Measurements from ENCODE around the gene TRIM41.

TRIM41 gene

GRCh38 chr5:181185560-181185959 is 37.5 kb upstream of the TRIM41 start:
- Histone ChIP-seq H3K9me3 (replicated peaks in 1 of 11) (no peaks in the 10 kb centered on the region), H3K27me3 (no peaks in the 10 kb centered on the region), H3K4me3 (peak overlapping the region in 1 of 10 experiments; percentile 65; a peak in 2 of 20 replicates), H3K4me1 (peaks cover 9 to 51% (median 32%) of the 10 kb centered on the region in 10 experiments), H3K27ac (peak overlapping the region in 9 of 11 experiments; percentile 75 to 93 (median 89); a peak in 16 of 22 replicates), H4K20me1 (no peaks in the 10 kb centered on the region), H3K4me2 (peak overlapping the region in 8 of 11 experiments; percentile 72 to 91 (median 81); a peak in 18 of 22 replicates), H3K9ac (peak overlapping the region in 2 of 11 experiments; percentile 83 to 86; a peak in 5 of 22 replicates), H3K36me3 (no peaks in the 10 kb centered on the region)
- no peak for TF ChIP-seq Cebpa-rat (IDR thresholded peaks at IDR 0.05)

GRCh38 chr5:181186022-181186421 is 37.1 kb upstream of the TRIM41 start:
- Histone ChIP-seq H3K9ac (no peak overlapping the region), H3K27me3 (no peaks in the 10 kb centered on the region), H3K4me3 (no peak overlapping the region), H3K4me1 (peaks cover 7 to 49% (median 30%) of the 10 kb centered on the region in 10 experiments; a peak in 19 of 20 replicates), H3K9me3 (replicated peaks in 1 of 11) (no peaks in the 10 kb centered on the region), H3K4me2 (peak overlapping the region in 3 of 11 experiments; percentile 76 to 79 (median 77); a peak in 3 of 22 replicates), H3K36me3 (no peaks in the 10 kb centered on the region), H3K27ac (peak overlapping the region in 3 of 11 experiments; percentile 89 to 93 (median 90); a peak in 3 of 22 replicates), H4K20me1 (no peaks in the 10 kb centered on the region)
- no peak for TF ChIP-seq Cebpa-rat (IDR thresholded peaks at IDR 0.05)

GRCh38 chr5:181186986-181187499 is 36.0 kb upstream of the TRIM41 start:
- H3K36me3 ChIP-seq: no peaks in the 10 kb centered on the region
- H3K27me3 ChIP-seq: no peaks in the 10 kb centered on the region
- H3K4me3 ChIP-seq: no peak overlapping the region
- peaks cover 7 to 39% (median 24%) of the 10 kb centered on the region in 10 experiments; a peak in 19 of 20 replicates for H3K4me1 ChIP-seq
- TF ChIP-seq Cebpa-rat (IDR thresholded peaks at IDR 0.05): no peak
- peak overlapping the region in 2 of 11 experiments; percentile 7 to 21; a peak in 1 of 22 replicates for H3K27ac ChIP-seq
- no peaks in the 10 kb centered on the region for H4K20me1 ChIP-seq
- H3K9me3 ChIP-seq (replicated peaks in 1 of 11): no peaks in the 10 kb centered on the region
- no peak overlapping the region for H3K9ac ChIP-seq
- peak overlapping the region in 7 of 11 experiments; percentile 22 to 100 (median 100); a peak in 4 of 22 replicates for H3K4me2 ChIP-seq

GRCh38 chr5:181187500-181188213 is 35.4 kb upstream of the TRIM41 start:
- H3K27ac ChIP-seq: peak overlapping the region in 6 of 11 experiments; percentile 67 to 89 (median 78); a peak in 4 of 22 replicates
- H3K4me2 ChIP-seq: peak overlapping the region; percentile 3 to 100 (median 100); a peak in 13 of 22 replicates
- TF ChIP-seq Cebpa-rat (IDR thresholded peaks at IDR 0.05): no peak
- peak overlapping the region in 6 of 11 experiments; percentile 84 to 92 (median 89); a peak in 5 of 22 replicates for H3K9ac ChIP-seq
- peaks cover 12 to 38% (median 23%) of the 10 kb centered on the region in 10 experiments for H3K4me1 ChIP-seq
- peak overlapping the region; percentile 69 to 91 (median 78) for H3K4me3 ChIP-seq
- no peaks in the 10 kb centered on the region for H3K27me3 ChIP-seq
- H3K9me3 ChIP-seq (replicated peaks in 1 of 11): no peaks in the 10 kb centered on the region
- H4K20me1 ChIP-seq: no peaks in the 10 kb centered on the region
- H3K36me3 ChIP-seq: no peaks in the 10 kb centered on the region

- Histone ChIP-seq H3K4me1 (peaks cover 18 to 44% (median 33%) of the 10 kb centered on the region in 10 experiments), H3K9me3 (replicated peaks in 1 of 11) (no peaks in the 10 kb centered on the region), H4K20me1 (no peaks in the 10 kb centered on the region), H3K4me2 (peak overlapping the region; percentile 95 to 100 (median 100)), H3K4me3 (peak overlapping the region; percentile 69 to 91 (median 78)), H3K27me3 (no peaks in the 10 kb centered on the region), H3K27ac (peak overlapping the region; percentile 60 to 89 (median 75); a peak in 21 of 22 replicates), H3K9ac (peak overlapping the region; percentile 83 to 92 (median 86)), H3K36me3 (no peaks in the 10 kb centered on the region)
- TF ChIP-seq Cebpa-rat (IDR thresholded peaks at IDR 0.05): no peak
Observed at GRCh38 chr5:181188700-181189362, 34.2 kb upstream of the TRIM41 start.

GRCh38 chr5:181189363-181189961 is 33.6 kb upstream of the TRIM41 start:
- peak overlapping the region; percentile 83 to 92 (median 86) for H3K9ac ChIP-seq
- peak overlapping the region in 9 of 11 experiments; percentile 25 to 89 (median 78); a peak in 14 of 22 replicates for H3K27ac ChIP-seq
- no peaks in the 10 kb centered on the region for H3K27me3 ChIP-seq
- H3K9me3 ChIP-seq (replicated peaks in 1 of 11): no peaks in the 10 kb centered on the region
- H3K36me3 ChIP-seq: no peaks in the 10 kb centered on the region
- peak overlapping the region; percentile 69 to 91 (median 78) for H3K4me3 ChIP-seq
- no peaks in the 10 kb centered on the region for H4K20me1 ChIP-seq
- peaks cover 18 to 44% (median 34%) of the 10 kb centered on the region in 10 experiments for H3K4me1 ChIP-seq
- H3K4me2 ChIP-seq: peak overlapping the region; percentile 95 to 100 (median 100)
- no peak for TF ChIP-seq Cebpa-rat (IDR thresholded peaks at IDR 0.05)

- Histone ChIP-seq H3K27ac (peak overlapping the region in 9 of 11 experiments; percentile 41 to 94 (median 89); a peak in 15 of 22 replicates), H3K4me2 (peak overlapping the region; percentile 95 to 100 (median 100)), H4K20me1 (no peaks in the 10 kb centered on the region), H3K4me1 (peaks cover 13 to 37% (median 28%) of the 10 kb centered on the region in 10 experiments), H3K27me3 (no peaks in the 10 kb centered on the region), H3K9me3 (replicated peaks in 1 of 11) (no peaks in the 10 kb centered on the region), H3K9ac (peak overlapping the region; percentile 83 to 92 (median 86)), H3K36me3 (no peaks in the 10 kb centered on the region; a peak in 1 of 22 replicates), H3K4me3 (peak overlapping the region; percentile 69 to 91 (median 78))
- TF ChIP-seq Cebpa-rat (IDR thresholded peaks at IDR 0.05): no peak
Observed at GRCh38 chr5:181189962-181190710, 32.9 kb upstream of the TRIM41 start.

Data from BLaER1 treated with 17β-estradiol and CSF1 and Interleukin-3, amounts not matched to agents 10 nM and 100 nM (cell line).